ENCODE data around the gene P2RX5.
"Not testable (repeated sequence)": the region's sequence is repeated elsewhere in the genome, so short reads cannot be mapped to it uniquely, and the experiment has no call there.

P2RX5 gene

GRCh38 chr17:3695723-3696411, at the start of gene P2RX5:
Gene P2RX5 (minus strand): TSS chr17:3696155. CDS start chr17:3696005, 150 bp downstream.
- DNase-seq (ENCODE audit: low read depth in 1 of 2, low spot score in 1 of 2): peak in 1 of 2 experiments; percentile 30
- no peak for TF ChIP-seq JUND (IDR thresholded peaks at IDR 0.05; ENCODE audit: low read depth)
- in situ Hi-C loops (cut with HindIII; ENCODE audit: low pct_unique_long_range_greater_than_20kb, low sequenced_read_pairs): no loop called here

- DNase-seq (ENCODE audit: low read depth in 1 of 2, low spot score in 1 of 2): no peak
- no peak for TF ChIP-seq JUND (IDR thresholded peaks at IDR 0.05; ENCODE audit: low read depth)
- in situ Hi-C loops (cut with HindIII; ENCODE audit: low pct_unique_long_range_greater_than_20kb, low sequenced_read_pairs): no loop called here
Measured at GRCh38 chr17:3745071-3745470, 49.1 kb upstream of the P2RX5 start.

DNA sequence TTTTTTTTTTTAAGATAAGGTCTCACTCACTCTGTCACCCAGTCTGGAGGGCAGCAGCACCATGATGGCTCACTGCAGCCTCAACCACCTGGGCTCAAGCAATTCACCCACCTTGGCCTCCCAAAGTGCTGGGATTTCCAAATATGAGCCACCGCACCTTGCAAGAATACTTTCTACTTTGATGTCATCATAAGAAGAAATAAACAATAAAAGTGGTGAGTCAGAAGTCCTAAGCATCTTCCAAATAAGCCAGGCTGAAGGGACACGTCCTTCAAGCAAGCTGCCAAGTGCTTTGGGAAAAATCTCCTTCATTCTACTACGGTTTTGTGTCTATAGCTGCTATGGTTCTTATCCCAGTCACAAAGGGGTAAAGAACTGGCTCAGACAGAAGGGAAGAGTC, 48.1 kb upstream of the P2RX5 start:
- no peak for DNase-seq (ENCODE audit: low read depth in 1 of 2, low spot score in 1 of 2)
- in situ Hi-C loops (cut with HindIII; ENCODE audit: low pct_unique_long_range_greater_than_20kb, low sequenced_read_pairs): no loop called here
- TF ChIP-seq JUND (IDR thresholded peaks at IDR 0.05; ENCODE audit: low read depth): no peak

- in situ Hi-C loops (cut with HindIII; ENCODE audit: low pct_unique_long_range_greater_than_20kb, low sequenced_read_pairs): no loop called here
- no peak for TF ChIP-seq JUND (IDR thresholded peaks at IDR 0.05; ENCODE audit: low read depth)
- DNase-seq (ENCODE audit: low read depth in 1 of 2, low spot score in 1 of 2): no peak
Measured at GRCh38 chr17:3740611-3741073, 44.7 kb upstream of the P2RX5 start.

DNA sequence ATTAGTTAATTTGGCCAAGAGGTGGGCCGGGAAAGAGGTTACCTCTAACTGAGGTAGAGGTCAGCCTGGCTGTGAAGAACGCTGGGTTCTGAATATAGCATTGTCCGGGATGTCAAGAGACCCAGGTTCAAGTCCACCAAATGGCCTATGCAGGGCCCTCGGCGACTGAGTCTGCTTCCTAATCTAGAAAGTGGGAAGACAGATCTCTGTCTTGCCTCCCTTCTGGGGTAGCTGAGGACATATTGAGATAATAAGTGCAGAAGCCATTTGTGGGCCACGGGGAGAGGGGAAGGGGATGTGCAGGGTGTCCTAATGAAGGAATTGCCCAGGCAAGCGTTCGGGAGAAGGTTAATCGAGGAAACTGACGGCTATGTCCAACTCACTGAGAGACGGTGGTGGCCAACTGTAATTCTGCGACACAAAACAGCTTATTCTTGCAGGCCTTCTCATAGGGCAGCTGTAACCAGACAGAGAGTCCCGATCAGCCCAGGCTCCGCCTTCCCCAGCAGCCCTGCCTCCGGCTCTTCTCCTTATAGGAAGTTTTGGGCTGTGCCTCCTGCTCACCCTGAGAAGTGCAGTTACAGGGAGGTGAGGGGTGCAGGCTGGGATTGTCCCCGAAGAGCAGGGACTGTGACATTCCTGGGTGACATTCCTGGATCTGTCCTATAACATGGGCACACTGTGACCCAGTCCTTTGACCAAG, 43.6 kb upstream of the P2RX5 start:
- TF ChIP-seq JUND (IDR thresholded peaks at IDR 0.05; ENCODE audit: low read depth): no peak
- in situ Hi-C loops (cut with HindIII; ENCODE audit: low pct_unique_long_range_greater_than_20kb, low sequenced_read_pairs): no loop called here
- DNase-seq (ENCODE audit: low read depth in 1 of 2, low spot score in 1 of 2): no peak

DNA sequence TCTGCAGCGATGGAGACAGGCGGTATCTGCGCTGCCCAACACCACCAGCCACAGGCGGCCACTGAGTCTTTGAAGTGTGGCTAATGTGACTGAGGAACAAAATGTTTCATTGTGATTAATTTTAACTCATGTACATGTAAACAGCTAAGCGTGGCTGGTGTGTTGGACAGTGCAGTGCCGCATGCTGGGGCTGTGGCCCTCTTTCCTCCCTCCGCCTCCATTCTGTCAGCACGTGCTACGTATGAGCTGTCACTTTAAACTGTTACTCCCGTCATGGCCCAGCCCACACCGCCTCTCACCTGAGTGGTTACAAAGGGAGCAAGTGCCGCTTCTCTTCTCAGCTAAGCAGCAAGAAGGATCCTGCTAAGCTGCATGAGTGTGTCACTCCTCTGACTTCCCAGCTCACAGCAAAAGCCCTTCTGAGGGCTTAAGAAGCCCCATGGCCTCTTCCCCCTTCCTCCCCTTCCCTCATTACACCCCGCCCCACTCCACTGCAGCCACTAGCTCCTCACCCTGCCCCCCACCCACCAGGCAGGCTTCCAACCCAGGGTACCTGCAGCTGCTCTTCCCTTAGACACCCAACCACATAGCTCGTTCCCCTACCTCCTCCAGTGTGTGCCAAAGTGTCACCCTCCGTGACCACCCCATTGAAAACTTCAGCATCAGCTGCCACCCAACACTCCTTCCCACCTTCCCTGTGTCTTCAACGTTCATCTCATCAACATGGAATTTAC, 42.8 kb upstream of the P2RX5 start:
- in situ Hi-C loops (cut with HindIII; ENCODE audit: low pct_unique_long_range_greater_than_20kb, low sequenced_read_pairs): no loop called here
- no peak for TF ChIP-seq JUND (IDR thresholded peaks at IDR 0.05; ENCODE audit: low read depth)
- DNase-seq (ENCODE audit: low read depth in 1 of 2, low spot score in 1 of 2): peak; percentile 52 to 79

GRCh38 chr17:3735515-3735914, 39.6 kb upstream of the P2RX5 start:
- in situ Hi-C loops (cut with HindIII; ENCODE audit: low pct_unique_long_range_greater_than_20kb, low sequenced_read_pairs): no loop called here
- no peak for DNase-seq (ENCODE audit: low read depth in 1 of 2, low spot score in 1 of 2)
- no peak for TF ChIP-seq JUND (IDR thresholded peaks at IDR 0.05; ENCODE audit: low read depth)

DNA sequence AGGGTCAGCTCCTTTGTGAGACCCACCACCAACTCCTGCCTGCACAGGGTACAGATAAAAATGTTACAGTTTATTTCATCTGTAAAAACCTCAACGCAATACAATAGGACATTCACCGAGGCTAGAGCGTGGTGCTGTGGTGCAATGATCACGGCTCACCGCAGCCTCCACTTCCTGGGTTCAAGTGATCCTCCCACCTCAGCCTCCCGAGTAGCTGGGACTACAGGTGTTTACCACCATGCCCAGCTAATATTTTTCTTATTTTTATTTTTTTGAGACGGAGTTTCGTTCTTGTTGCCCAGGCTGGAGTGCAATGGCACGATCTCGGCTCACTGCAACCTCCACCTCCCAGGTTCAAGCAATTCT, 38.9 kb upstream of the P2RX5 start:
- in situ Hi-C loops (cut with HindIII; ENCODE audit: low pct_unique_long_range_greater_than_20kb, low sequenced_read_pairs): not testable (repeated sequence)

DNA sequence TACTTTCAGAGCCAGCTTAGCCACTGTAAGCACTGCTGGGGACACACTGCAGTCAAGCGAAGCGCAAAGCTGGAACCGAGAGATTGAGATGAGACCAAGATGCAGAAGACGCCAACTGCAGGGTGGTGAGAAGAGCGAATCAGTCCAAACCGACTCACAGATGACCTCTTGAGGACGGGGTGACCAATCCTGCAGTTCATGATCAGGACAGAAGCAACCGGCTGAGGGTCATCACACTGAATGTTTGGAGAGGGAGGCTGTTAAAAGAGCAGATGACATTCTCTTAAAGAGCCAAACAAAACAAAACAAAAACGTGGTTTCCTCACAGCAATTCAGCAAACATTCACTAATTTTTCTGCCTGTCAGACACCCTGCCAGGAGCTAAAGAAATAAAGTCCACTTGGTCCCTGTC, 36.3 kb upstream of the P2RX5 start:
- DNase-seq (ENCODE audit: low read depth in 1 of 2, low spot score in 1 of 2): no peak
- TF ChIP-seq JUND (IDR thresholded peaks at IDR 0.05; ENCODE audit: low read depth): no peak
- in situ Hi-C loops (cut with HindIII; ENCODE audit: low pct_unique_long_range_greater_than_20kb, low sequenced_read_pairs): no loop called here

More for the DNA sequence above, 38.9 kb upstream of the P2RX5 start:
- DNase-seq (ENCODE audit: low read depth in 1 of 2, low spot score in 1 of 2): not testable (repeated sequence)

DNA sequence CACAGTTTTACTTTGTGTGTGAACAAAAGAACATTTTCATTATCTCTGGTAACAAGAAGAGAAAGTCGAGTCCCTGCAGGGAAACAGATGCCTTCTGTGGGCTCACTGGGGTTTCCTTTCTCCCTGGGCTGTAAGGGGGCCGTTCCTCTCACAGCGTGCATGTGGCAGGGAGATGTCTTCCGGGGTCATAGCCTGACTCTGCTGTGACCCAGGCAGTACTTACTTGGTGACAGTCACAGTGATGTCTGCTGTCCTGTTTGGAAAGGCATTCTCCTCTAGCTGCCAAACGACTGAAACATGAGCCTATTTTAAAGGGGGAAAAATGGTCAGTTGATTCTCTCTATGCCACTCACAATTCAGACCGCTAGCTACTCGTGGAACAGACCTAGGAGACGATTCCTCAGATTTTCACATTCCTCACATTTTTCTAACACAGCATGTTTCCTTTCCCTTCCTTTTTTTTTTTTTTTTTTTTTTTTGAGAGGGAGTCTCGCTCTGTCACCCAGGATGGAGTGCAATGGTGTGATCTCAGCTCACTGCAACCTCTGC, 35.0 kb upstream of the P2RX5 start:
- in situ Hi-C loops (cut with HindIII; ENCODE audit: low pct_unique_long_range_greater_than_20kb, low sequenced_read_pairs): no loop called here
- DNase-seq (ENCODE audit: low read depth in 1 of 2, low spot score in 1 of 2): no peak
- TF ChIP-seq JUND (IDR thresholded peaks at IDR 0.05; ENCODE audit: low read depth): no peak

DNA sequence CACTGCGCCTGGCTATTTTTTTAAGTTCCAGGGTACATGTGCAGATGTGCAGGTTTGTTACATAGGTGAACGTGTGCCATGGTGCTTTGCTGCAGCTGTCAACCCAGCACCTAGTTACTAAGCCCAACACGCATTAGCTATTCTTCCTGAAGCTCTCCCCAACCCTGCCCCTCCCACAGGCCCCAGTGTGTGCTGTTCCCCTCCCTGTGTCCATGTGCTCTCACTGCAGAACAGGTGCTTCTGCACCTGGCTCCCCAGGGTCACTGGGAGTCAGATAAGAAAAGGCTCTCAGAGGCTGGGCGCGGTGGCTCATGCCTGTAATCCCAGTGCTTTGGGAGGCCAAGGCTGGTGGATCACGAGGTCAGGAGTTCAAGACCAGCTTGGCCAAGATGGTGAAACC, 33.9 kb upstream of the P2RX5 start:
- DNase-seq (ENCODE audit: low read depth in 1 of 2, low spot score in 1 of 2): no peak
- TF ChIP-seq JUND (IDR thresholded peaks at IDR 0.05; ENCODE audit: low read depth): no peak
- in situ Hi-C loops (cut with HindIII; ENCODE audit: low pct_unique_long_range_greater_than_20kb, low sequenced_read_pairs): no loop called here

DNA sequence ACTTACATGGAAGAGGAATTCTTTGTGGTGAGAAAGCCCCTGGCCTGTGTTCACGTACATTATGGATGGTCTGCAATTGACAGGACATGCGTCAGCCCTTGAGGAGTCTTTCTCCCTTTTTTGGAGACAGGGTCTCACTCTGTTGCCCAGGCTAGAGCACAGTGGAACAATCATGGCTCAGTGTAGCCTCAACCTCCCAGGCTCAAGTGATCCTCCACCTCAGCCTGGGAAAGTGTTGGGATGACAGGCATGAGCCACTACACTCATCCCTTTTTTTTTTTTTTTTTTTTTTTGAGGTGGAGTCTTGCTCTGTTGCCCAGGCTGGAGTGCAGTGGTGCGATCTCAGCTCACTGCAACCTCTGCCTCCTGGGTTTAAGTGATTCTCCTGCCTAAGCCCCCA, 32.1 kb upstream of the P2RX5 start:
- DNase-seq (ENCODE audit: low read depth in 1 of 2, low spot score in 1 of 2); in situ Hi-C loops (cut with HindIII; ENCODE audit: low pct_unique_long_range_greater_than_20kb, low sequenced_read_pairs): not testable (repeated sequence)

DNA sequence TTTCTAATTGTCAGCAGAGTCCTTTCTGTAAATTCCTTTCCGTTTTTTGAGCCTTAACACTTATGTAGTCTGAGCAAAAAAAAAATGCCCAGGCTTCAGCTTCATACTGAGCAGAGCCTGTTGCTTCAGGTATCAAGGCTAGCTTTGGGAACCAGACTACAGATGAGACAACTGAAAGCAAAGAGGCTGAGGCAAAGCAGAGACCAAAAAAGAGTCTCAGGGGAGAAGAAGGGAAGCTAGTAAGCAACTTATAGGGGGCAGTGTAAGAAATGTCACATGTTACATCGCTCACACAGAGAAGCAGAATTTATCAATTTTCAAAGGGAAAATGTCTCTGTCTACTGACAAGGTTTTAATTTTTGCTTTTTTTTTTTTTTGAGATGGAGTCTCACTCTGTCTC, 31.1 kb upstream of the P2RX5 start:
- TF ChIP-seq JUND (IDR thresholded peaks at IDR 0.05; ENCODE audit: low read depth): no peak
- no peak for DNase-seq (ENCODE audit: low read depth in 1 of 2, low spot score in 1 of 2)
- in situ Hi-C loops (cut with HindIII; ENCODE audit: low pct_unique_long_range_greater_than_20kb, low sequenced_read_pairs): no loop called here

Measured in T47D (cell line).